ENCODE data around the gene C15orf62. TPM values are rescaled to one million over a fixed set of nuclear protein-coding genes. Genes with fewer than 3 reads are reported as not detected.

Gene C15orf62
- total RNA-seq, 4 donors from 2014 or later = 0.19 to 1.3 (median 0.50) TPM; not detected in 1

DNA sequence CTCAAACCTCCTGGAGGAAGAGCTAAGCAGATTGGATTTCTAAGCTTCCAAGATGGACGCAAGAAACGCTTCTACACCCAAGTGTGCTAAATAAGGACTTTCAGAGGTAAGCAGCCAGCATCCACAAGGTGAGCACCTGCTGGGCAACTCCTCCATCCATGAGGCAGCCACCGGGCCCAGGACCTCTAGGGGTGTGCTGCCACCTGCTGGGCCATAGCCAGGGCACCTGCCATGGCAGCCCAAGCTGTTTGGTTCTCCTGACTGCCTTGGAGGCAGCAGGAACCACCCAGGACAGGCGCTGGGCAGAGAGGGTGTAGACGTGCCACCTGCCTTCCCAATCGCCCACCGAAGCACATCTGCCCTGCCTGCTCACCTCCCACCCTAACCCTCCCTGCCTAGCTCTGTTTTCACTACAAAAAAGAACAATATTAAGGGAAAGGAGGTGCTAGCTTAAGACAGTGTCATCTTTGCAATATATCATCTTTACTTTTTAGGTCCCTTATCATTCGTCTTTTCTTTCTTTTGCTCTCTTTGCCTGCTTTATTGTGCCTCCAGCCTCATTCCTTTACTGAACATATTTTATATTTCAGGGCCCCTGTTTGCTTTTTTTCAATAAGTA lies 12.9 kb downstream of the C15orf62 start:
- ATAC-seq (ENCODE audit: low FRiP score) = no peak
- no peak for DNase-seq (ENCODE audit: low spot score)
- TF ChIP-seq, protein P1, sequence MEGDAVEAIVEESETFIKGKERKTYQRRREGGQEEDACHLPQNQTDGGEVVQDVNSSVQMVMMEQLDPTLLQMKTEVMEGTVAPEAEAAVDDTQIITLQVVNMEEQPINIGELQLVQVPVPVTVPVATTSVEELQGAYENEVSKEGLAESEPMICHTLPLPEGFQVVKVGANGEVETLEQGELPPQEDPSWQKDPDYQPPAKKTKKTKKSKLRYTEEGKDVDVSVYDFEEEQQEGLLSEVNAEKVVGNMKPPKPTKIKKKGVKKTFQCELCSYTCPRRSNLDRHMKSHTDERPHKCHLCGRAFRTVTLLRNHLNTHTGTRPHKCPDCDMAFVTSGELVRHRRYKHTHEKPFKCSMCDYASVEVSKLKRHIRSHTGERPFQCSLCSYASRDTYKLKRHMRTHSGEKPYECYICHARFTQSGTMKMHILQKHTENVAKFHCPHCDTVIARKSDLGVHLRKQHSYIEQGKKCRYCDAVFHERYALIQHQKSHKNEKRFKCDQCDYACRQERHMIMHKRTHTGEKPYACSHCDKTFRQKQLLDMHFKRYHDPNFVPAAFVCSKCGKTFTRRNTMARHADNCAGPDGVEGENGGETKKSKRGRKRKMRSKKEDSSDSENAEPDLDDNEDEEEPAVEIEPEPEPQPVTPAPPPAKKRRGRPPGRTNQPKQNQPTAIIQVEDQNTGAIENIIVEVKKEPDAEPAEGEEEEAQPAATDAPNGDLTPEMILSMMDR (IDR thresholded peaks at IDR 0.05) = no peak

DNA sequence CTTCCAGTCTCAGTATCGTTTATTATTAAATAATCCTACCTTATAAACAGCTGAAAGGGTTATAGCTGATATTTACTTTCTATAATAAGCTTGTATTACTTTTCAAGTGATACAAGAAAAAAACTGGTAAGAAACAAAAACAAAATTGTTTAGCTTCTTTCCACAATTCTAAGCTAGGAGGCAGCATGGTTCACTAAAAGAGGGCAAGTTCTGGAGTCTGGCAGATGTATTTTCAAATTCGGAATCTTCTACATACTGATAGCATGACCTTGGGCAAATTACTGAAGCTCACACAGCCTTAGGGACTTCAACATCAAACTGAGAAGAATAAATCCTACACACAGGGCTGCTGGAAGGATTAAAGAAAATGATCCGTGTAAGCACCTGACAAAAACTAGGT lies 15.4 kb downstream of the C15orf62 start:
- DNase-seq (ENCODE audit: low spot score) = no peak
- TF ChIP-seq, protein P1 (IDR thresholded peaks at IDR 0.05) = no peak
- ATAC-seq (ENCODE audit: low FRiP score) = no peak

DNA sequence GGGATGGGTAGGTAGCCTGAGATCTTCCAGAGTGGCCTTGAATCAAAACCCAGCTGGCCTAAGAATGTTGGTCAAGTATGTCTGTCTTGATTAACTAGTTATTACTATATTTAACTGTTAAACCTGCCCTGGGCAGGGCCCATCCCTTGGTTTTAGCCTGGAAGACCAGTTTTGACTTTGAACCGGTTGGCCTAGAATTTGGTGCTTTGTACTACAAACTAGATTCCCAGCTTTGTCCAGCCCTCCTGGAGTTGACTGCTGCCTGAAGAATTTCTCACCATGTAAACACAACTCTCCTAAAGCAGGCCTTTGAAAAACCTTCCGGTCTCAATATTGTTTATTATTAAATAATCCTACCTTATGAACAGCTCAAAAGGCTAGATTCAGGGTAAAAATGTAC lies 16.0 kb downstream of the C15orf62 start:
- ATAC-seq (ENCODE audit: low FRiP score) (no peak), DNase-seq (ENCODE audit: low spot score) (no peak)
- TF ChIP-seq, protein P1 (IDR thresholded peaks at IDR 0.05) = no peak

DNA sequence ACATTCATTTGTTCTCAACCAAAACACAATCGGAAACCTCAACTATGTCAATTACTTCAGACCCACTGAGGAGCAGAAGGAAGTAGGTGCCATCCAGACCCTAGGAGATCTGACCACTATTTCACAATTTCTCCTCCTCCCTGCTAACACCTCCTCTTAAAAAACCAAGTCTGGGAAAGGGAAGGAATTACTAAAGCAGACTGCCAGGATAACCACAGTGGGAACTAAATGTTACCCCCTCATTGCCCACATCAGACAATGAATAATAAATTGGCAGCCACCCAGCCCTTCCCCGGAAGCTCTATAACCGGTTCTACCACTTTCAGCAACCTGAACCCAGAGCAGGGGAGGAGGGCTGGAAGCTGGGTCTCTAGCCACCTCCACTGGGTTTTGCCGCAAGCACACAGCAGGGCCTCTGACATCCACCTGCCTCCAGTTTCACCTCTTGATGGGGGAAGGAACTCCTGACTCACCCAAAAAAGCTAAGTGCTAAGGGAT lies 17.6 kb downstream of the C15orf62 start:
- DNase-seq (ENCODE audit: low spot score) (no peak), ATAC-seq (ENCODE audit: low FRiP score) (no peak)
- TF ChIP-seq, protein P1 (IDR thresholded peaks at IDR 0.05) = no peak

DNA sequence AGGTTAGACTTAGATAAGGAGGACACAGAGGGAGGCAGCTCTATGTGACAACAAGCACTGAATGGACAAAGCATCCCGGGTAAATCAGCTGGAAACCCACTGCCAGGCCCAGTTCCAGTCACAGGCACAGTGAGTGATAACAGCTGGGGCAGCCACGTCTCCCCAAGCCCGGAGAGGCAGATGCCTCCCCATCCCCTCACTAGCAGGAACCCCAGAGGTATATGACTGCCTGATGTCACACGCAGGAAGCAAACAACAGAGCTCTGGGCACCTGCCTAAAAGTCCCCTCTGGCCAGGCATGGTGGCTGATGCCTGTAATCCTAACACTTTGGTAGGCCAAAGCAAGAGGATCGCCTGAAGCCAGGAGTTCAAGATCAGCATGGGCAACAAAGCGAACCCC lies 18.2 kb downstream of the C15orf62 start:
- ATAC-seq (ENCODE audit: low FRiP score) (no peak), DNase-seq (ENCODE audit: low spot score) (no peak)
- TF ChIP-seq, protein P1 (IDR thresholded peaks at IDR 0.05) = no peak

DNA sequence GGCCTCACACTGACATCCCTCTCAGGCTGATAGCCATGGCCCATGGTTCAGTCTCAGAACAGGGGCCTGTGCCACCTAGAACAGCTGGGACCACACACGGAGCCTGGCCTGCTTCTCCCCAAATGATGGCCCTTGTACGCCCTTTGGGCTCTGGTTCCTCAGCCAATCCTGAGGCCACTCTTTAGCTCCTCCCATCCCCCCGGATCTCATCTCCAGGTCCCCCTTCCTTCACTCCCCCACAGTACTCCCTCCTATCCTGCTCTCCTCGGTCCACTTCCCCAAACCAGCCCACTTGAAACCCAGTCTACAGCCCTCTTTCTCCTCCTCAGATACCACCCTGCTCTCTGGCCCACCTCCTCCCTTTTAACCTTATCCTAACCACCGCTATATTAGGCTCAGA lies 19.3 kb downstream of the C15orf62 start:
- TF ChIP-seq, protein P1 (IDR thresholded peaks at IDR 0.05) = no peak
- no peak for ATAC-seq (ENCODE audit: low FRiP score)
- DNase-seq (ENCODE audit: low spot score) = no peak

DNA sequence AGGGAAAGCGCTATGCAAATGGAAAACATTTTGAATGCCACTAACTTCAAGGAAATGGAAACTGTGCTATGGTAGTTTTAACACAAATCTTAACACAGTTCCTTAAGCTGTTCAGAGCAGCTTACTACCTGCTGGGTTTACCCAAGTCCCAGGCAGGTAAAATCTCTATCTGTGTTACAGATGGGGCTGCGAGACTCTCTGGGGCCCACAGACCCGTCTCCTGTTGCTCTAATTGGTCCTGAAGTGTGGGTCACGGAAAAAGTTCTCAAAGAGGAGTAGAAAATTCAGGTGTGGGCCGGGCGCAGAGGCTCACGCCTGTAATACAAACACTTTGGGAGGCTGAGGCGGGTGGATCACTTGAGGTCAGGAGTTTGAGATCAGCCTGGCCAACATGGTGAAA lies 20.2 kb downstream of the C15orf62 start:
- no peak for DNase-seq (ENCODE audit: low spot score)
- TF ChIP-seq, protein P1 (IDR thresholded peaks at IDR 0.05) = no peak
- no peak for ATAC-seq (ENCODE audit: low FRiP score)

Measured in omental fat pad (tissue), 4 donors.